NCI-H1105 treated with DMSO at 0.1 percent for 48 hours (cell line): ENCODE measurements around the gene PFKM.
A peak's percentile ranks its signal among the peaks of the same experiment; 100 is the strongest.
"Not testable (repeated sequence)": the region's sequence is repeated elsewhere in the genome, so short reads cannot be mapped to it uniquely, and the experiment has no call there.

Source experiments
- DNase-seq: peaks from one replicate; lab custom pipeline; 2025; lab: John Stamatoyannopoulos, UW

The PFKM gene

GRCh38 chr12:48111312-48111693 lies 7.9 kb upstream of the PFKM start:
- not testable (repeated sequence) for DNase-seq

DNA sequence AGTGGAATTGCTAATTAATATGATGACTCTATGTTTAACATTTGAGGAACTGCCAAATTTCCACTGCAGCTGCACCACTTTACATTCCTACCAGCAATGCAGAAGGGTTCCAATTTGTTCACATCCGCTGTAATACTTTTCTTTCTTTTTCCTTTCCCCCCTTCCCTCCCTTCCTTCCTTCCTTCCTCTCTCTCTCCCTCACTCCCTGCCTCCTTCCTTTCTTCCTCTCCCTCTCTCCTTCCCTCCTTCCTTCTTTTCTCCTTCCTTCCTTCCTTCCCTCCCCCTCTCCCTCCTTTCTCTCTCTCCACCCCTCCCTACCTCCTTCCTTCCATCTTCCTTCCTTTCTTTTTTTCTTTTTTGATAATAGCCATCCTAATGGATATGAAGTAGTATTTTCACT lies 3.2 kb upstream of the PFKM start:
- no peak for DNase-seq

- DNase-seq: peak; percentile 30
Measured at GRCh38 chr12:48118284-48118871, 786 bp upstream of the PFKM start.

DNA sequence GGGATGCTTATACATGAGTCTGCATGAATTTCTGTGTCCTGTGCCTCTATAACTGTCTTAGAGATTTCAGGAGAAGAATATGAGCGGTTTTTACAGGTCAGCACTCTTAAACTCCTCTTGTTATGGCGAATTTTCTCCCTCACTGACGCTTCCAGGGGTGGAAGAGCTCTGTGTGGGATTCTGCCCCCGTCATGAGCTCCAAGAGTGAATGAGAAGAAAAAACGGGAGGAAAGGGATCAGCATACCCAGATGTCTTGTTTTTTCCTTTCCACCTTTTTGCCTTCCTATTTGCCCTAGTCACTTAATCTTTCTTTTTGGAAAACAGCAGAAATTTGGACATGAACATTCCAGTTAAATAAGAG lies 651 bp downstream of the PFKM start:
- no peak for DNase-seq

GRCh38 chr12:48121522-48121921 lies 2.4 kb downstream of the PFKM start:
- DNase-seq: no peak

GRCh38 chr12:48122065-48122834 lies 3.1 kb downstream of the PFKM start:
- no peak for DNase-seq

DNA sequence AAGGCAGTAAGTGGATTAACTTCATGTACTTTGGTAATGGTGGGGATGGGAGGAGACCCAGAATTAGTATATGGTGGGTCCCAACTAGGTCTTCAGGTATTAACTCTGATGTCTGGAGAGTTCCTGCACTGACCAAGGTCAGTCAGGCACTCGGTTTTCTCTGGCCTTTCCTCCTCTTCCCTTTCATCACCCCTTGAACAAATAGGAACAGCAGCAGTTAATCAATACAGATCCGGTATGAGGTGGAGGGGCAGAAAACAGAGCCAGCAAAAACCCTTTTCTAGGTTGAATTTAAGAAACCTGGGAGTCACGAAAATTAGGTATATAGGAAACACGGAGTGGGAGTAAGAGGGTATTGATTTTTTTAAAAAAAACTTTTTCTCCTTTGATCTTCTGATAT lies 4.0 kb downstream of the PFKM start:
- DNase-seq: no peak

DNA sequence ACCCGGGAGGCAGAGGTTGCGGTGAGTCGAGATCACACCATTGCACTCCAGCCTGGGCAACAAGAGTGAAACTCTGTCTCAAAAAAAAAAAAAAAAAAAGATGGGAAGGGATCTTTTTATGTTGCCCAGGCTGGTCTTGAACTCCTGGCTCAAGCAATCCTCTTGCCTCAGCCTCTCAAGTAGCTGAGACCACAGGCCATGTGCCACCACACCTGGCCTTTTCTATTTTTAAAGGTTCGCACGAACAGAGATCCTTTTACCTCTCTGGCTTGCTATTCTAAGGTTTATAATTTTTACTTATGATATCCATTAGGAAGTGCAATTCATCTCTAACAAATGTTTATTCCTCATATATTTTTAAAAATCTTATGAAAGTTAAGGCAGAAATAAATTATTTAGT lies 6.4 kb downstream of the PFKM start:
- DNase-seq: not testable (repeated sequence)

DNA sequence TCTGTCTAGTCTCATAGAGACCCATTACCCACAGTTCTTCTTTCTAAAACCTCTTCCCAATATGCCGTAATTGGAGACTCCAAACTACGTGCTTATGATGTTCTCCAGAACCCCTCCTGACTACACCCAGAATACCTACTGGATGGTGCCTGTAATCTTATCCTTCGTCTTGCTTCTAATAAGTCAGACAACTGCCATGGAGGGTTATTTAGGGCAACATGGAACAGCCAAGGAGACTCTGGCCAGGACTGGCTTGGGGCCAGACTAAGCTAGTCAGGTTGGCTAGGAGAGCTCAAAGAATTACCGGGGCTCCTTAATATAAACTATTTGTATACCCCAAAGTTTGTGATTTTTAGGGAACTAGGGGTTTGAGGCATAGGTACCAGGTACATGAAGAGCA lies 6.8 kb downstream of the PFKM start:
- DNase-seq: no peak

- no peak for DNase-seq
Measured at GRCh38 chr12:48126953-48127630, 7.9 kb downstream of the PFKM start.

GRCh38 chr12:48128800-48129199 lies 9.6 kb downstream of the PFKM start:
- no peak for DNase-seq

GRCh38 chr12:48129376-48129775 lies 10.2 kb downstream of the PFKM start:
- no peak for DNase-seq

DNA sequence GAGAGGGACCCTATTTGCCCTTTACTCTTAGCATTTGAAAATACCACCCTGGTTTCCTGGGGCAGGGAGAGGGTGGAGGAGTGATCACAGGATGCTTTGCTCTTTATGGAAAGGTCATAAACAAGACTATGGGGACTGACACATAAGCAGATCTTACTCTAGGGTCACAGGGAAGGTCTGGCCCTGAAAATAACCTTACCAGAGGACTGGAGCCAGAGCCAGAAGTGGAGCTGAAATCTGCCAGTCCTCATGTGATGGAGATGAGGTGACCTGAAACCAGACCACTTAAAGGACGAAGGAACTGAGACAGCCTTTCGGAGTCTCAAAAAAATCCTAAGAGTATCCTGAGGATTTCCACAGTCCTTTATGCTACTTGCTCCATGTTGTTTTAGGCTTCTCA lies 12.4 kb downstream of the PFKM start:
- DNase-seq: no peak

DNA sequence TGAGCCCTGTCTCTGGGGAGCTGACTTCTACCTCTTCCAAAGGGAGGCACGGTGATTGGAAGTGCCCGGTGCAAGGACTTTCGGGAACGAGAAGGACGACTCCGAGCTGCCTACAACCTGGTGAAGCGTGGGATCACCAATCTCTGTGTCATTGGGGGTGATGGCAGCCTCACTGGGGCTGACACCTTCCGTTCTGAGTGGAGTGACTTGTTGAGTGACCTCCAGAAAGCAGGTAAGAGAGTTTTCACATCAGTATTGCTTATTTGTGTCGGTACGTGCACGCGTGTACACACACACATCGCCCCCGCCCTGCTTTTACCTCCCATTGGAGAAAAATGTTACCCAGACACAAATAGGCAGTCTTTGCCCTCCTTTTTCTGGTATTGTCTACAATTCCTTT lies 13.7 kb downstream of the PFKM start:
- DNase-seq: no peak

GRCh38 chr12:48135027-48135426 lies 15.9 kb downstream of the PFKM start:
- DNase-seq: no peak

- DNase-seq: no peak
Measured at GRCh38 chr12:48142818-48143674, 23.9 kb downstream of the PFKM start.

DNA sequence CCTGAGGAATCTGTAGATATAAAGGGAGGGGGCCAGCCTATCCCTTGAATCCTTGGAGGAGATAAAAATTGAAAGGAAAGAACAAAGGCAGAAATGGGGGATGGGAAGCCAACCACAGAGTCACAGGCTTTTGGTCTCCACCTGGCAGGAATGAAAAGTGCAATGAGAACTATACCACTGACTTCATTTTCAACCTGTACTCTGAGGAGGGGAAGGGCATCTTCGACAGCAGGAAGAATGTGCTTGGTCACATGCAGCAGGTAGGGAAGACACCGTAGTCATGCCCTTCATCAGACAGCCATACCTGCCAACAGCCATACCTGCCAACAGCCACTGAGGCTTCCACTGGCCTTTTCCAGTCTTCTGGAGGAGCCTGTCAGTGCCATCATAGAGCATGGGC lies 24.7 kb downstream of the PFKM start:
- DNase-seq: no peak

DNA sequence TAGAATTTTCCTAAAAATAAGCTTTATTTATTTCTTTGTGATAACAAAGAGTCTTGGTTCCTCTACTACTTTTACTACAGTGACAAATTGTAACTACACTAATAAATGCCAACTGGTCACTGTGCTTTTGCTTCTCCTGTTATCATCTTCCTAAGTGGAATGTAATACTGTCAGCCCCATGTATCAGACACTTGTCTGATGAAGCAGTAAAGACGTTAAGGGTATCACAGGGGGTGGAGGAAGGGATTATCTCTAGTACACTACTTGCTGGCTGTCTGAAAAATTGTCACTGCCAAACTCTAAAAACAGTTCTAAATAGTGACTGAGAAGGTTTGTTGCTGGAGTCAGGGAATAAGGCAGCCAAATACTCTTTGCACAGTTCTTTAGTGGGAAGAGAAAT lies 26.8 kb downstream of the PFKM start:
- no peak for DNase-seq

GRCh38 chr12:48151103-48151771 lies 32.1 kb downstream of the PFKM start:
- DNase-seq: no peak

- not testable (repeated sequence) for DNase-seq
Measured at GRCh38 chr12:48155786-48156185, 36.6 kb downstream of the PFKM start.

DNA sequence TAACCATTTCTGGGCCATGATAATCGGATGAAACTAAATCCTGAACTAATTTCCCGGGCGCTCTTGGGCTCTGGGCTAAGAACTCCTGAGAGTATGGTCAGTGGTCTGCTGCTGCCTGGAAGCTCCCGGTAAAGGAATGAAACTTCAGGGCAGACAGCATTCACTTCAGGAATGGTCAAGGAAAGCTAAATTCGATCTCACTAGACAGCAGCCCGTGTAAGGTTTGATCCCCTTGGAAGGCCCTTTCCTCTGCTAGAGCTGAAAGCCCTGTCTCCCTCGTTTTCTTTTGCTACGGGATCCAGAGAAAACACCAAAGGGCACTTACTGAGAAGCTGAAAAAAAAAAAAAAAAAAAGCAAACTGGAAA lies 37.5 kb downstream of the PFKM start:
- peak; percentile 41 for DNase-seq
